DMS 273 treated with DMSO at 0.1 percent for 48 hours (cell line): ENCODE data around the gene FAM3B.

Experiments used
- DNase-seq: peaks from one replicate; lab custom pipeline; 2025; lab: John Stamatoyannopoulos, UW

Gene FAM3B

GRCh38 chr21:41369105-41369919 lies 52.7 kb downstream of the FAM3B start:
- DNase-seq = no peak

- no peak for DNase-seq
Measured at GRCh38 chr21:41369920-41370839, 53.6 kb downstream of the FAM3B start.

- DNase-seq = no peak
Measured at GRCh38 chr21:41370840-41371684, 54.5 kb downstream of the FAM3B start.

- no peak for DNase-seq
Measured at GRCh38 chr21:41371685-41372030, 55.1 kb downstream of the FAM3B start.

GRCh38 chr21:41373253-41373652 lies 56.7 kb downstream of the FAM3B start:
- DNase-seq = no peak

GRCh38 chr21:41373763-41374162 lies 57.2 kb downstream of the FAM3B start:
- DNase-seq = no peak

- DNase-seq = no peak
Measured at GRCh38 chr21:41374177-41374712, 57.6 kb downstream of the FAM3B start.

GRCh38 chr21:41374867-41375533 lies 58.4 kb downstream of the FAM3B start:
- no peak for DNase-seq

GRCh38 chr21:41375875-41376274 lies 59.3 kb downstream of the FAM3B start:
- DNase-seq = no peak

- DNase-seq = no peak
Measured at GRCh38 chr21:41377715-41378114, 61.1 kb downstream of the FAM3B start.

- DNase-seq = no peak
Measured at GRCh38 chr21:41378849-41379248, 62.2 kb downstream of the FAM3B start.

- no peak for DNase-seq
Measured at GRCh38 chr21:41379901-41380300, 63.3 kb downstream of the FAM3B start.

- DNase-seq = no peak
Measured at GRCh38 chr21:41381731-41382130, 65.1 kb downstream of the FAM3B start.

GRCh38 chr21:41387042-41387819 lies 70.6 kb downstream of the FAM3B start:
- no peak for DNase-seq

- no peak for DNase-seq
Measured at GRCh38 chr21:41387824-41388223, 71.2 kb downstream of the FAM3B start.

- DNase-seq = no peak
Measured at GRCh38 chr21:41388259-41388658, 71.7 kb downstream of the FAM3B start.

GRCh38 chr21:41390043-41390639 lies 73.5 kb downstream of the FAM3B start:
- no peak for DNase-seq

- no peak for DNase-seq
Measured at GRCh38 chr21:41393876-41394465, 77.4 kb downstream of the FAM3B start.

- DNase-seq = no peak
Measured at GRCh38 chr21:41396558-41397075, 80.0 kb downstream of the FAM3B start.
